Kasumi-1 (cell line): ENCODE measurements around the gene SIT1.
"Not testable (repeated sequence)": the region's sequence is repeated elsewhere in the genome, so short reads cannot be mapped to it uniquely, and the experiment has no call there.

Experiments
- DNase-seq, 2 experiments: peaks; one replicate each; lab custom pipeline; 2025; lab: John Stamatoyannopoulos, UW

Gene SIT1

GRCh38 chr9:35659340-35659739, 8.6 kb upstream of the SIT1 start:
- DNase-seq, result no peak

- peak; percentile 47 to 59 for DNase-seq
Observed at GRCh38 chr9:35658968-35659220, 8.2 kb upstream of the SIT1 start.

GRCh38 chr9:35658137-35658967, 7.6 kb upstream of the SIT1 start, which contains the start of gene CCDC107:
Gene CCDC107 (plus strand): TSS chr9:35658292. CDS start chr9:35658380, 88 bp downstream.
- peak; percentile 68 to 69 for DNase-seq

- DNase-seq, result peak; percentile 97
Observed at GRCh38 chr9:35657546-35658136, 6.9 kb upstream of the SIT1 start, which contains the start of gene RMRP. Gene RMRP (minus strand): TSS chr9:35658019.

GRCh38 chr9:35656831-35657545, 6.3 kb upstream of the SIT1 start:
- peak in 1 of 2 experiments; percentile 35 for DNase-seq

- no peak for DNase-seq
Observed at GRCh38 chr9:35656348-35656747, 5.6 kb upstream of the SIT1 start.

- no peak for DNase-seq
Observed at GRCh38 chr9:35653611-35654010, 2.9 kb upstream of the SIT1 start.

GRCh38 chr9:35652829-35653209, 2.1 kb upstream of the SIT1 start:
- no peak for DNase-seq

- no peak for DNase-seq
Observed at GRCh38 chr9:35651956-35652828, 1.5 kb upstream of the SIT1 start.

GRCh38 chr9:35649431-35650340, 1.0 kb downstream of the SIT1 start:
- DNase-seq, result peak; percentile 39 to 57

GRCh38 chr9:35646533-35647265, 4.0 kb downstream of the SIT1 start:
- DNase-seq, result peak; percentile 81

GRCh38 chr9:35646153-35646532, 4.6 kb downstream of the SIT1 start:
- peak; percentile 44 to 51 for DNase-seq

- DNase-seq, result not testable (repeated sequence)
Observed at GRCh38 chr9:35645736-35646135, 5.0 kb downstream of the SIT1 start.

GRCh38 chr9:35643046-35643445, 7.7 kb downstream of the SIT1 start:
- DNase-seq, result no peak

GRCh38 chr9:35641478-35641877, 9.3 kb downstream of the SIT1 start:
- not testable (repeated sequence) for DNase-seq

- DNase-seq, result not testable (repeated sequence)
Observed at GRCh38 chr9:35640431-35640830, 10.3 kb downstream of the SIT1 start.

GRCh38 chr9:35639631-35640030, 11.1 kb downstream of the SIT1 start:
- DNase-seq, result no peak

GRCh38 chr9:35639225-35639624, 11.5 kb downstream of the SIT1 start:
- DNase-seq, result not testable (repeated sequence)

- DNase-seq, result not testable (repeated sequence)
Observed at GRCh38 chr9:35638751-35639150, 12.0 kb downstream of the SIT1 start.

GRCh38 chr9:35637427-35637955, 13.2 kb downstream of the SIT1 start:
- DNase-seq, result not testable (repeated sequence)
